Measurements from ENCODE around the gene LDHD. TPM values are rescaled to one million over a fixed set of nuclear protein-coding genes. Genes with fewer than 3 reads are reported as not detected.

LDHD gene
- total and polyA plus RNA-seq, 2 of the 8 experiments (the other 6 are each of a cell fraction or from before 2014, with no cell fraction given), result 14.9 to 18.2 TPM

DNA sequence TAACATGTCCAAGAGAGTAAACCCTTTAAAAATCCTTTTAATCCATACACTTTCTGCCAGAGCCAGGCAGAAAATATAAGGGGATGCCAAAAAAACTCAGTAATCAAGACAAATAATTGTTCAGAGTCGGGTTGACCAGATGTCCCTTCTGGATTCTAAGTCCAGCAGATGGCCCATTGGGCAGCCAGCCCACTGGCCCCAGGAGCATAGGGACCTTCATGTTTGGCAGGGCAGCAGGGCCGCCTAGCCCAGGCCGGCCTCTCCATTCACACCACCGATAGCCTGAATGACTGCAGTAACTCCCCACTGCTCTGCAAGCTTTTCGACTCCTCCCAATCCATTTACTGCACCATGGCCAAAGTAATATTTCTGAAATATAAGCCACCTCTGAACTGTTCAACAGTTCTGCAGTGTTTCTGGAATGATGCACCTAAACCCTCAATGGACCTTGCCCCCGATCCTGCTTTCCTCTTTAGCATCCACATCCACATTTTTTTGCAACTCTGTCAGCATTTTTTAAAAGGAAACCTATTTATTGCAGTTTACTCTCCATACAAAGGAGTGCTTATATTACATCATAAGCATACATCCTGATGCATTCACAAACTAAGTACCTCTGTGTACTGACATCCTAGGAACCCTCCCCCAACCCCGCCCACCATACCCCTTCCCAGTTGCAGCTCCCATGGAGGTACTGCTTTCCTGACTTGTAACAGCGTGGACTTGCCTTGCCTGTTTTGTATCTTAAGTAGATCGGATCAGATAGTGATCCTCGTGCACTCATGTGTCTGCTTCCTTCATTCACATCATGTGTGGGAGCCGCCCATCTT lies 46.4 kb downstream of the LDHD start:
- Histone ChIP-seq H3K79me1 (ENCODE audit: low read depth, low read length) (peaks cover 18% of the 10 kb centered on the region), H3K4me1 (replicated peaks in 1 of 4; ENCODE audit: control insufficient read depth in 3 of 4, insufficient read depth in 4 of 4, low read length in 3 of 4) (peaks cover 3 to 15% (median 13%) of the 10 kb centered on the region in 4 experiments), H3K4me2 (ENCODE audit: insufficient read depth in 1 of 2, low read depth in 2 of 2, low read length in 2 of 2) (no peak overlapping the region; a peak in 1 of 4 replicates), H4K8ac (ENCODE audit: extremely low read depth, insufficient read depth, low read length) (no peak overlapping the region), H2BK15ac (ENCODE audit: low read length) (no peak overlapping the region), H3K36me3 (ENCODE audit: control insufficient read depth in 2 of 4, insufficient read depth in 4 of 4, low read length in 3 of 4) (no peaks in the 10 kb centered on the region), H4K20me1 (replicated peaks in 1 of 2; ENCODE audit: control insufficient read depth in 1 of 2, insufficient read depth in 2 of 2, low read length in 2 of 2) (peaks cover 7 to 24% of the 10 kb centered on the region in 2 experiments), H2AK5ac (ENCODE audit: low read depth, low read length) (peak overlapping the region; percentile 48; the same call in 1 of the 2 replicates), H3K9ac (replicated peaks in 1 of 4; ENCODE audit: extremely low read depth in 1 of 4, low read depth in 3 of 4, low read length in 3 of 4) (no peak overlapping the region), H3K18ac (ENCODE audit: extremely low read depth, low read length) (no peak overlapping the region), H3K27ac (ENCODE audit: low read depth, low read length) (no peak overlapping the region), H3K23me2 (ENCODE audit: low read depth, low read length) (no peaks in the 10 kb centered on the region), H3K4me3 (ENCODE audit: extremely low read depth in 1 of 4, insufficient read depth in 2 of 4, low read depth in 3 of 4, low read length in 4 of 4) (no peak overlapping the region), H3K27me3 (replicated peaks in 1 of 4; ENCODE audit: control insufficient read depth in 3 of 4, extremely low read depth in 1 of 4, insufficient read depth in 3 of 4, low read length in 3 of 4) (no peaks in the 10 kb centered on the region), H2BK5ac (ENCODE audit: low read depth, low read length) (no peak overlapping the region), H4K91ac (replicated peaks; ENCODE audit: insufficient read length, low read length) (no peak overlapping the region), H3K23ac (ENCODE audit: insufficient read length) (no peak overlapping the region), H2AFZ (ENCODE audit: low read length) (no peak overlapping the region), H2BK12ac (ENCODE audit: low read depth, low read length) (no peak overlapping the region), H3K9me3 (ENCODE audit: insufficient read depth in 2 of 2, low read depth in 1 of 2, low read length in 1 of 2) (no peaks in the 10 kb centered on the region), H2BK120ac (replicated peaks; ENCODE audit: low read depth, low read length) (no peak overlapping the region), H3K14ac (ENCODE audit: insufficient read length) (no peak overlapping the region), H4K5ac (ENCODE audit: insufficient read length, low read depth, low read length) (no peak overlapping the region), H2BK20ac (ENCODE audit: low read length) (no peak overlapping the region), H3K56ac (replicated peaks; ENCODE audit: insufficient read length, low read depth, low read length) (no peak overlapping the region), H3K79me2 (ENCODE audit: control insufficient read depth in 1 of 2, insufficient read depth in 2 of 2, low read length in 2 of 2) (peaks cover 9 to 89% of the 10 kb centered on the region in 2 experiments), H3K4ac (replicated peaks; ENCODE audit: insufficient read length, low read depth, low read length) (no peak overlapping the region)
- WGBS, 2 experiments (ENCODE audit: extremely low coverage in 1 of 2, insufficient coverage in 1 of 2, insufficient read length in 1 of 2, insufficient replicate concordance in 2 of 2, low coverage in 1 of 2, low lambda C conversion rate in 2 of 2, missing lambda C conversion rate in 1 of 2), result 88% methylated on average over 11 of the region's 11 CpGs; no CpG with 5 or more reads in 1 of the 2 experiments
- POLR2A ChIA-PET (ENCODE audit: partially characterized antibody), result interaction anchor here (0.5 to 1.3 kb wide), 3 partner anchors 9 to 203 kb away, joined by 3 to 4 read pairs (median 3); no protein-coding TSS in a partner anchor
- FAIRE-seq, result no peak
- no peak for DNase-seq (ENCODE audit: low read depth in 1 of 2, low spot score in 2 of 2)
- CTCF ChIA-PET (ENCODE audit: partially characterized antibody), result interaction anchor here (0.6 to 2.8 kb wide), 5 partner anchors 9 to 29 kb away, joined by 3 to 11 read pairs (median 4); no protein-coding TSS in a partner anchor
- TF ChIP-seq TBP (IDR thresholded peaks at IDR 0.05; ENCODE audit: low read depth, low read length), result no peak
- no peak for TF ChIP-seq YY1 (IDR thresholded peaks at IDR 0.05; ENCODE audit: low read depth, low read length)
- no peak for TF ChIP-seq EGR1 (IDR thresholded peaks at IDR 0.05; ENCODE audit: borderline replicate concordance, low read depth, low read length)
- no peak for TF ChIP-seq RAD21 (IDR thresholded peaks at IDR 0.05 in 1 of 2, conservative IDR thresholded peaks at IDR 0.05 in 1 of 2; ENCODE audit: low read depth in 2 of 2, low read length in 2 of 2)
- no peak for TF ChIP-seq TCF12 (IDR thresholded peaks at IDR 0.05; ENCODE audit: low read depth, low read length)
- TF ChIP-seq FOSL1 (IDR thresholded peaks at IDR 0.05; ENCODE audit: insufficient read depth, low read depth, low read length), result no peak
- no peak for TF ChIP-seq KDM1A (IDR thresholded peaks at IDR 0.05; ENCODE audit: borderline replicate concordance, low read length)
- no peak for TF ChIP-seq SIRT6 (IDR thresholded peaks at IDR 0.05; ENCODE audit: low read length)
- TF ChIP-seq, protein P1, sequence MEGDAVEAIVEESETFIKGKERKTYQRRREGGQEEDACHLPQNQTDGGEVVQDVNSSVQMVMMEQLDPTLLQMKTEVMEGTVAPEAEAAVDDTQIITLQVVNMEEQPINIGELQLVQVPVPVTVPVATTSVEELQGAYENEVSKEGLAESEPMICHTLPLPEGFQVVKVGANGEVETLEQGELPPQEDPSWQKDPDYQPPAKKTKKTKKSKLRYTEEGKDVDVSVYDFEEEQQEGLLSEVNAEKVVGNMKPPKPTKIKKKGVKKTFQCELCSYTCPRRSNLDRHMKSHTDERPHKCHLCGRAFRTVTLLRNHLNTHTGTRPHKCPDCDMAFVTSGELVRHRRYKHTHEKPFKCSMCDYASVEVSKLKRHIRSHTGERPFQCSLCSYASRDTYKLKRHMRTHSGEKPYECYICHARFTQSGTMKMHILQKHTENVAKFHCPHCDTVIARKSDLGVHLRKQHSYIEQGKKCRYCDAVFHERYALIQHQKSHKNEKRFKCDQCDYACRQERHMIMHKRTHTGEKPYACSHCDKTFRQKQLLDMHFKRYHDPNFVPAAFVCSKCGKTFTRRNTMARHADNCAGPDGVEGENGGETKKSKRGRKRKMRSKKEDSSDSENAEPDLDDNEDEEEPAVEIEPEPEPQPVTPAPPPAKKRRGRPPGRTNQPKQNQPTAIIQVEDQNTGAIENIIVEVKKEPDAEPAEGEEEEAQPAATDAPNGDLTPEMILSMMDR (IDR thresholded peaks at IDR 0.05; ENCODE audit: control extremely low read depth in 1 of 3, insufficient read depth in 1 of 3, low read depth in 1 of 3, low read length in 3 of 3), result no peak
- no peak for TF ChIP-seq CHD1 (IDR thresholded peaks at IDR 0.05; ENCODE audit: low read depth, low read length)

Measured in H1 (cell line).